Endodermal cell (in vitro differentiated cells): ENCODE measurements around the gene MIPOL1. TPM values are rescaled to one million over a fixed set of nuclear protein-coding genes. Genes with fewer than 3 reads are reported as not detected.

Experiments used
- DNase-seq: peaks from one replicate; pipeline ENCODE4 v3.0.0-alpha.2; 2017
- H3K27ac ChIP-seq: 2 replicates; pipeline ENCODE4 v1.5.1; 2013; ENCODE audit warnings: mild to moderate bottlenecking, low read depth, low read length, moderate library complexity
- H3K27me3 ChIP-seq: 2 replicates; pipeline ENCODE4 v1.6.1; 2013; ENCODE audit warnings: mild to moderate bottlenecking, low read length, moderate library complexity; ENCODE audit not compliant: insufficient read depth, control insufficient read depth, poor library complexity, severe bottlenecking
- H3K36me3 ChIP-seq: 2 replicates; pipeline ENCODE4 v1.7.0; 2013; ENCODE audit warnings: mild to moderate bottlenecking, low read length, moderate library complexity; ENCODE audit not compliant: control insufficient read depth, insufficient read depth
- H3K4me1 ChIP-seq: one replicate; pipeline ENCODE4 v1.7.0; 2013; ENCODE audit warnings: low read length; ENCODE audit not compliant: control insufficient read depth, insufficient read depth
- H3K4me3 ChIP-seq: 2 replicates; pipeline ENCODE4 v1.5.1; 2013; ENCODE audit warnings: mild to moderate bottlenecking, low read length, moderate library complexity
- H3K9ac ChIP-seq: 2 replicates; pipeline ENCODE4 v1.6.1; 2013; ENCODE audit warnings: mild to moderate bottlenecking, low read length, moderate library complexity; ENCODE audit not compliant: poor library complexity, severe bottlenecking; ENCODE audit errors: extremely low read depth
- H3K9me3 ChIP-seq: 2 replicates; pipeline ENCODE4 v1.6.1; 2013; ENCODE audit warnings: mild to moderate bottlenecking, low read length, moderate library complexity; ENCODE audit not compliant: control insufficient read depth
- H3K27ac Mint-ChIP-seq: 2 replicates; pipeline ENCODE4 v1.8.0; 2020; ENCODE audit warnings: mixed read lengths
- H3K27me3 Mint-ChIP-seq: 2 replicates; pipeline ENCODE4 v1.8.0; 2021; ENCODE audit warnings: mild to moderate bottlenecking, mixed read lengths; ENCODE audit not compliant: insufficient read depth
- H3K36me3 Mint-ChIP-seq: 2 replicates; pipeline ENCODE4 v1.8.0; 2020; ENCODE audit warnings: low read depth, mixed read lengths
- H3K4me1 Mint-ChIP-seq: 2 replicates; pipeline ENCODE4 v1.8.0; 2020; ENCODE audit warnings: mixed read lengths
- H3K4me3 Mint-ChIP-seq: 2 replicates; pipeline ENCODE4 v1.8.0; 2020; ENCODE audit warnings: mild to moderate bottlenecking, moderate library complexity, mixed read lengths
- H3K9me3 Mint-ChIP-seq: 2 replicates; pipeline ENCODE4 v1.8.0; 2020; ENCODE audit warnings: mild to moderate bottlenecking, mixed read lengths
- CTCF ChIP-seq: fragments of 200-600 bp; sonication (generic); conservative IDR thresholded peaks from 2 replicates; pipeline ENCODE4 v1.5.0; 2021; ENCODE audit warnings: antibody characterized with exemption, mild to moderate bottlenecking
- WGBS, 2 experiments: methylation state at CpG; one replicate each; pipeline versions ENCODE4 v1.1.5 to v1.1.7; 2013; ENCODE audit warnings: missing lambda C conversion rate in 2 of 2, mixed read lengths in 1 of 2; ENCODE audit not compliant: insufficient coverage in 1 of 2, insufficient read length in 1 of 2; 5-methylcytosine and 5-hydroxymethylcytosine counted together
- total RNA-seq, 2 donors: library from RNA; stranded (reverse); fragmentation: NEBNext Ultra II Directional in 1 of 2; extraction: Animal tissue kit (Norgen Biotek cat#: 25700) in 1 of 2; gene quantifications; 2 replicates in 1 of 2; 3 replicates in 1 of 2; pipeline ENCODE4 v1.2.1, GENCODE V29; 2021

MIPOL1 gene
- total RNA-seq, 2 donors from 2014 or later = 22.0 to 28.5 TPM

GRCh38 chr14:37508503-37508902 is 310.8 kb downstream of the MIPOL1 start:
- TF ChIP-seq CTCF = no peak
- H3K4me1 ChIP-seq = no peaks in the 10 kb centered on the region
- Mint-ChIP-seq H3K4me3 (no peak overlapping the region), H3K27ac (no peak overlapping the region), H3K27me3 (no peaks in the 10 kb centered on the region), H3K4me1 (peaks cover 5% of the 10 kb centered on the region), H3K36me3 (no peaks in the 10 kb centered on the region), H3K9me3 (peaks cover 2% of the 10 kb centered on the region)
- no peak overlapping the region for H3K27ac ChIP-seq
- DNase-seq = no peak
- WGBS, 2 experiments = 94 to 100% methylated on average over 1 to 3 of the region's 3 CpGs
- no peak overlapping the region for H3K9ac ChIP-seq
- no peaks in the 10 kb centered on the region for H3K9me3 ChIP-seq
- no peaks in the 10 kb centered on the region for H3K27me3 ChIP-seq
- H3K4me3 ChIP-seq = no peak overlapping the region
- H3K36me3 ChIP-seq = no peaks in the 10 kb centered on the region

- Mint-ChIP-seq H3K27me3 (no peaks in the 10 kb centered on the region), H3K27ac (no peak overlapping the region), H3K4me1 (peaks cover 5% of the 10 kb centered on the region)
These were observed 314.4 kb downstream of the MIPOL1 start for GRCh38 chr14:37512173-37512572.

GRCh38 chr14:37515771-37516170 is 318.0 kb downstream of the MIPOL1 start:
- TF ChIP-seq CTCF = no peak
- WGBS, 2 experiments = 90 to 100% methylated on average over 2 to 3 of the region's 3 CpGs
- no peaks in the 10 kb centered on the region for H3K36me3 Mint-ChIP-seq
- H3K4me1 Mint-ChIP-seq = peaks cover 5% of the 10 kb centered on the region
- no peak overlapping the region for H3K4me3 Mint-ChIP-seq
- Histone ChIP-seq H3K27ac (no peak overlapping the region), H3K4me1 (no peaks in the 10 kb centered on the region), H3K27me3 (no peaks in the 10 kb centered on the region), H3K4me3 (no peak overlapping the region), H3K9ac (no peak overlapping the region), H3K9me3 (no peaks in the 10 kb centered on the region), H3K36me3 (no peaks in the 10 kb centered on the region)
- no peak for DNase-seq
- H3K27ac Mint-ChIP-seq = no peak overlapping the region
- H3K27me3 Mint-ChIP-seq = no peaks in the 10 kb centered on the region
- no peaks in the 10 kb centered on the region for H3K9me3 Mint-ChIP-seq

More at GRCh38 chr14:37512173-37512572, 314.4 kb downstream of the MIPOL1 start:
- H3K4me3 ChIP-seq = no peak overlapping the region
- no peak for TF ChIP-seq CTCF
- no peaks in the 10 kb centered on the region for H3K9me3 Mint-ChIP-seq
- no peaks in the 10 kb centered on the region for H3K36me3 ChIP-seq
- no peak for DNase-seq
- no peak overlapping the region for H3K4me3 Mint-ChIP-seq
- H3K9ac ChIP-seq = no peak overlapping the region
- no peak overlapping the region for H3K27ac ChIP-seq
- 67 to 88% methylated on average over 1 to 2 of the region's 3 CpGs for WGBS, 2 experiments
- H3K4me1 ChIP-seq = no peaks in the 10 kb centered on the region
- H3K27me3 ChIP-seq = no peaks in the 10 kb centered on the region
- H3K9me3 ChIP-seq = no peaks in the 10 kb centered on the region
- H3K36me3 Mint-ChIP-seq = no peaks in the 10 kb centered on the region
